IMR-90 (cell line): ENCODE measurements around the gene ATP5F1D. TPM values are rescaled to one million over a fixed set of nuclear protein-coding genes. Genes with fewer than 3 reads are reported as not detected.

ENCODE experiments used
- ATAC-seq: fragments of 200-7000 bp; cut with Tn5 transposase; 2 replicates; pipeline ENCODE4 v1.9.1; 2020; ENCODE audit warnings: low read depth, mild to moderate bottlenecking, moderate library complexity
- BruUV-seq: library from RNA; stranded (reverse); fragments of 400-500 nt; replicated peaks from 2 replicates; lab custom pipeline; 2021; lab: Mats Ljungman, UMichigan
- CTCF ChIA-PET: fragments of 300-600 bp; formaldehyde crosslinking; extraction: SDS; loops from one replicate; lab custom pipeline; 2021; ENCODE audit warnings: antibody characterized with exemption; lab: Yijun Ruan, JAX
- POLR2A ChIA-PET: fragments of 300-600 bp; sonication (Branson Sonifier 250); formaldehyde crosslinking; loops from one replicate; lab custom pipeline; 2022; ENCODE audit warnings: antibody characterized with exemption; ENCODE audit not compliant: unreplicated experiment; lab: Charles Lee
- DNase-seq: peaks from one replicate; pipeline ENCODE4 v3.0.0; 2013
- H2AFZ ChIP-seq: replicated peaks from 2 replicates; pipeline ENCODE3; 2013; ENCODE audit warnings: low read length, mild to moderate bottlenecking; ENCODE audit not compliant: poor library complexity
- H2AK5ac ChIP-seq: 2 replicates; pipeline ENCODE4 v1.6.1; 2013; ENCODE audit warnings: low read depth, low read length, inconsistent platforms
- H2AK9ac ChIP-seq: replicated peaks from 2 replicates; pipeline ENCODE3; 2013; ENCODE audit warnings: mild to moderate bottlenecking, low read depth, low read length, moderate library complexity; ENCODE audit not compliant: poor library complexity
- H2BK120ac ChIP-seq: 2 replicates; pipeline ENCODE4 v1.6.1; 2013; ENCODE audit warnings: low read depth, low read length, inconsistent platforms
- H2BK15ac ChIP-seq: 3 replicates; pipeline ENCODE4 v1.6.1; 2013; ENCODE audit warnings: low read depth, low read length, inconsistent platforms
- H2BK20ac ChIP-seq: 2 replicates; pipeline ENCODE4 v1.6.1; 2013; ENCODE audit warnings: low read depth, mild to moderate bottlenecking, inconsistent platforms, low read length, moderate library complexity
- H2BK5ac ChIP-seq: 2 replicates; pipeline ENCODE4 v1.6.1; 2013; ENCODE audit warnings: mild to moderate bottlenecking, low read depth, low read length, inconsistent platforms; ENCODE audit not compliant: poor library complexity, severe bottlenecking
- H3K14ac ChIP-seq: replicated peaks from 2 replicates; pipeline ENCODE4 v1.6.1; 2013; ENCODE audit warnings: low read depth, low read length, inconsistent platforms
- H3K18ac ChIP-seq: 2 replicates; pipeline ENCODE4 v1.6.1; 2013; ENCODE audit warnings: low read depth, low read length, control low read depth
- H3K23ac ChIP-seq: 2 replicates; pipeline ENCODE4 v1.6.1; 2013; ENCODE audit warnings: low read depth, low read length, inconsistent platforms
- H3K27ac ChIP-seq: 2 replicates; pipeline ENCODE4 v1.5.1; 2013; ENCODE audit warnings: mild to moderate bottlenecking, control low read depth, low read length; ENCODE audit not compliant: insufficient read depth
- H3K27me3 ChIP-seq: 2 replicates; pipeline ENCODE4 v1.6.1; 2013; ENCODE audit warnings: low read length; ENCODE audit not compliant: control insufficient read depth, insufficient read depth
- H3K36me3 ChIP-seq: 2 replicates; pipeline ENCODE4 v1.6.1; 2013; ENCODE audit warnings: low read length, mixed read lengths; ENCODE audit not compliant: control insufficient read depth, insufficient read depth
- H3K4ac ChIP-seq: 2 replicates; pipeline ENCODE4 v1.6.1; 2013; ENCODE audit warnings: low read depth, low read length, inconsistent platforms
- H3K4me1 ChIP-seq: 2 replicates; pipeline ENCODE4 v1.6.1; 2013; ENCODE audit warnings: low read length, mixed read lengths; ENCODE audit not compliant: control insufficient read depth, insufficient read depth
- H3K4me2 ChIP-seq: 2 replicates; pipeline ENCODE4 v1.6.1; 2013; ENCODE audit warnings: low read depth, mild to moderate bottlenecking, control low read depth, low read length, moderate library complexity
- H3K4me3 ChIP-seq: 2 replicates; pipeline ENCODE4 v1.5.1; 2013; ENCODE audit warnings: low read depth, mild to moderate bottlenecking, control low read depth, low read length, moderate library complexity; ENCODE audit not compliant: insufficient read depth
- H3K56ac ChIP-seq: 2 replicates; pipeline ENCODE4 v1.6.1; 2013; ENCODE audit warnings: low read length, inconsistent platforms; ENCODE audit not compliant: insufficient read depth; ENCODE audit errors: extremely low read depth
- H3K79me1 ChIP-seq, 2 experiments: 2 replicates each; pipeline ENCODE4 v1.6.1; 2013; ENCODE audit warnings: low read length in 2 of 2, inconsistent platforms in 1 of 2, low read depth in 1 of 2
- H3K9ac ChIP-seq: 2 replicates; pipeline ENCODE4 v1.6.1; 2013; ENCODE audit warnings: low read depth, low read length, control low read depth
- H3K9me1 ChIP-seq: 2 replicates; pipeline ENCODE4 v1.6.1; 2013; ENCODE audit warnings: low read length, inconsistent platforms; ENCODE audit not compliant: insufficient read depth
- H3K9me3 ChIP-seq: 2 replicates; pipeline ENCODE4 v1.6.1; 2013; ENCODE audit warnings: low read length; ENCODE audit not compliant: control insufficient read depth, insufficient read depth
- H4K20me1 ChIP-seq: 2 replicates; pipeline ENCODE4 v1.6.1; 2013; ENCODE audit warnings: low read length, inconsistent platforms; ENCODE audit not compliant: insufficient read depth
- H4K5ac ChIP-seq: 2 replicates; pipeline ENCODE4 v1.6.1; 2013; ENCODE audit warnings: mild to moderate bottlenecking, low read depth, low read length, control low read depth
- H4K8ac ChIP-seq, 2 experiments: 2 replicates each; pipeline ENCODE4 v1.6.1; 2013; ENCODE audit warnings: low read depth in 2 of 2, low read length in 2 of 2, control low read depth in 1 of 2, inconsistent platforms in 1 of 2
- H4K91ac ChIP-seq: 2 replicates; pipeline ENCODE4 v1.6.1; 2013; ENCODE audit warnings: low read depth, low read length, inconsistent platforms; ENCODE audit not compliant: insufficient read depth
- BHLHE40 ChIP-seq: fragments of 150-350 bp; IDR thresholded peaks from 2 replicates; pipeline ENCODE4 v1.6.1; 2016; ENCODE audit warnings: mild to moderate bottlenecking, low read depth, low read length
- CEBPB ChIP-seq: IDR thresholded peaks from 2 replicates; pipeline ENCODE4 v1.6.1; 2012; ENCODE audit warnings: low read depth, low read length, improper control_type of control experiment
- ELK1 ChIP-seq: fragments of 150-350 bp; IDR thresholded peaks from 2 replicates; pipeline ENCODE4 v1.6.1; 2016; ENCODE audit warnings: low read depth, mild to moderate bottlenecking, low read length, moderate library complexity, borderline replicate concordance
- MAFK ChIP-seq: IDR thresholded peaks from 2 replicates; pipeline ENCODE4 v1.6.1; 2012; ENCODE audit warnings: low read depth, low read length, improper control_type of control experiment
- MAZ ChIP-seq: IDR thresholded peaks from 2 replicates; pipeline ENCODE4 v1.6.1; 2012; ENCODE audit warnings: low read depth, mild to moderate bottlenecking, low read length, improper control_type of control experiment, moderate library complexity, borderline replicate concordance
- MXI1 ChIP-seq: IDR thresholded peaks from 2 replicates; pipeline ENCODE4 v1.6.1; 2012; ENCODE audit warnings: low read depth, mild to moderate bottlenecking, low read length, moderate library complexity, borderline replicate concordance
- NFE2L2 ChIP-seq: fragments of 150-350 bp; IDR thresholded peaks from 2 replicates; pipeline ENCODE4 v1.6.1; 2016; ENCODE audit warnings: low read depth, mild to moderate bottlenecking, low read length
- POLR2A ChIP-seq: IDR thresholded peaks from 2 replicates; pipeline ENCODE4 v1.6.1; 2012; ENCODE audit warnings: mild to moderate bottlenecking, low read depth, low read length
- RAD21 ChIP-seq: IDR thresholded peaks from 2 replicates; pipeline ENCODE4 v1.6.1; 2012; ENCODE audit warnings: low read length, improper control_type of control experiment
- RCOR1 ChIP-seq: IDR thresholded peaks from 2 replicates; pipeline ENCODE4 v1.6.1; 2012; ENCODE audit warnings: mild to moderate bottlenecking, low read length, improper control_type of control experiment; ENCODE audit not compliant: insufficient replicate concordance
- RFX5 ChIP-seq: IDR thresholded peaks from 2 replicates; pipeline ENCODE4 v1.8.0; 2012; ENCODE audit warnings: low read depth, mild to moderate bottlenecking, low read length, moderate library complexity
- USF2 ChIP-seq: fragments of 150-350 bp; IDR thresholded peaks from 2 replicates; pipeline ENCODE4 v1.6.1; 2017; ENCODE audit warnings: mild to moderate bottlenecking, antibody characterized with exemption, low read length, low read depth
- WGBS, 2 experiments: methylation state at CpG; one replicate each; pipeline versions ENCODE4 v1.1.5 to v1.1.7; 2013; ENCODE audit warnings: missing lambda C conversion rate in 2 of 2; ENCODE audit not compliant: insufficient read length in 1 of 2; ENCODE audit errors: extremely low coverage in 2 of 2; 5-methylcytosine and 5-hydroxymethylcytosine counted together
- dilution Hi-C: fragments of 300-500 bp; cut with HindIII; formaldehyde crosslinking; loops from one replicate; pipeline ENCODE4 v1.14.3; 2018; ENCODE audit warnings: low sequenced_read_pairs; ENCODE audit not compliant: unreplicated experiment
- in situ Hi-C: fragments of 300-500 bp; cut with MboI; formaldehyde crosslinking; loops from 3 replicates; pipeline ENCODE4 v1.14.3; 2019; ENCODE audit warnings: low sequenced_read_pairs, inconsistent platforms, mixed read lengths
- intact Hi-C: fragments of 100-400 bp; cut with micrococcal nuclease; formaldehyde crosslinking; loops from 2 replicates; pipeline ENCODE4 v1.10.0; 2022
- polyA plus RNA-seq, 3 experiments: library from polyadenylated mRNA; depleted of rRNA; stranded (reverse); fragments of >200 nt; gene quantifications; 2 replicates each; pipeline ENCODE4 v1.2.3, GENCODE V29; 2012; ENCODE audit warnings: low replicate concordance in 1 of 3
- total RNA-seq: library from RNA; depleted of rRNA; stranded (reverse); fragments of >200 nt; gene quantifications from 2 replicates; pipeline ENCODE4 v1.2.3, GENCODE V29; 2012
- TF ChIP-seq, protein P1 (sequence below): conservative IDR thresholded peaks from 2 replicates; pipeline ENCODE4 v1.5.1; 2012; ENCODE audit warnings: mild to moderate bottlenecking, low read depth, low read length, improper control_type of control experiment

Gene ATP5F1D
- total and polyA plus RNA-seq, 2 of the 4 experiments (the other 2 are of a cell fraction) = 7.3 to 140 TPM

- no peak overlapping the region for H4K8ac ChIP-seq
- ChIA-PET POLR2A (no interaction called here), CTCF (no interaction called here)
- no peak for DNase-seq
- no peak overlapping the region for H2AFZ ChIP-seq
- no peak overlapping the region for H3K18ac ChIP-seq
- H2BK5ac ChIP-seq = no peak overlapping the region
- H3K9ac ChIP-seq = no peak overlapping the region
- H3K56ac ChIP-seq = no peak overlapping the region
- H2AK9ac ChIP-seq = peak overlapping the region; percentile 37
- H2BK15ac ChIP-seq = no peak overlapping the region
- no peak for ATAC-seq
- no peak overlapping the region for H3K4me2 ChIP-seq
- no peak overlapping the region for H4K91ac ChIP-seq
- in situ Hi-C loops = no loop called here
- no peak overlapping the region for H3K27ac ChIP-seq
- peaks cover 12 to 51% of the 10 kb centered on the region in 2 experiments; a peak in 3 of 4 replicates for H3K79me1 ChIP-seq
- H3K4me1 ChIP-seq = no peaks in the 10 kb centered on the region
- H2BK120ac ChIP-seq = no peak overlapping the region
- peaks cover 36% of the 10 kb centered on the region for H4K20me1 ChIP-seq
- no peak overlapping the region for H3K4ac ChIP-seq
- H4K5ac ChIP-seq = no peak overlapping the region
- no peak overlapping the region for H3K14ac ChIP-seq
- dilution Hi-C loops = no loop called here
- intact Hi-C loops = loop anchor here (2.0 kb wide), 1 partner anchor 45 kb away; no protein-coding TSS in a partner anchor
- BruUV-seq = no TSS peak
- H2BK20ac ChIP-seq = no peak overlapping the region
- no peak overlapping the region for H3K23ac ChIP-seq
- H2AK5ac ChIP-seq = no peak overlapping the region
- TF ChIP-seq MAZ (no peak), ELK1 (no peak), RCOR1 (no peak), POLR2A (no peak), CEBPB (no peak), RAD21 (no peak), BHLHE40 (no peak), MXI1 (no peak), RFX5 (no peak), USF2 (no peak), NFE2L2 (no peak), MAFK (no peak)
- TF ChIP-seq, protein P1, sequence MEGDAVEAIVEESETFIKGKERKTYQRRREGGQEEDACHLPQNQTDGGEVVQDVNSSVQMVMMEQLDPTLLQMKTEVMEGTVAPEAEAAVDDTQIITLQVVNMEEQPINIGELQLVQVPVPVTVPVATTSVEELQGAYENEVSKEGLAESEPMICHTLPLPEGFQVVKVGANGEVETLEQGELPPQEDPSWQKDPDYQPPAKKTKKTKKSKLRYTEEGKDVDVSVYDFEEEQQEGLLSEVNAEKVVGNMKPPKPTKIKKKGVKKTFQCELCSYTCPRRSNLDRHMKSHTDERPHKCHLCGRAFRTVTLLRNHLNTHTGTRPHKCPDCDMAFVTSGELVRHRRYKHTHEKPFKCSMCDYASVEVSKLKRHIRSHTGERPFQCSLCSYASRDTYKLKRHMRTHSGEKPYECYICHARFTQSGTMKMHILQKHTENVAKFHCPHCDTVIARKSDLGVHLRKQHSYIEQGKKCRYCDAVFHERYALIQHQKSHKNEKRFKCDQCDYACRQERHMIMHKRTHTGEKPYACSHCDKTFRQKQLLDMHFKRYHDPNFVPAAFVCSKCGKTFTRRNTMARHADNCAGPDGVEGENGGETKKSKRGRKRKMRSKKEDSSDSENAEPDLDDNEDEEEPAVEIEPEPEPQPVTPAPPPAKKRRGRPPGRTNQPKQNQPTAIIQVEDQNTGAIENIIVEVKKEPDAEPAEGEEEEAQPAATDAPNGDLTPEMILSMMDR = no peak
- H3K9me3 ChIP-seq = no peaks in the 10 kb centered on the region
- H3K4me3 ChIP-seq = no peak overlapping the region
- no peaks in the 10 kb centered on the region for H3K27me3 ChIP-seq
- WGBS, 2 experiments = 100% methylated on average over 13 of the region's 22 CpGs; no CpG with 5 or more reads in 1 of the 2 experiments
- peaks cover 44% of the 10 kb centered on the region for H3K36me3 ChIP-seq
- no peaks in the 10 kb centered on the region for H3K9me1 ChIP-seq
Measured at GRCh38 chr19:1221904-1222255, 19.7 kb upstream of the ATP5F1D start.
